DOHH2 (cell line): ENCODE measurements around the gene SPRR1A.

ENCODE experiments used
- CTCF ChIP-seq: fragments of 200-600 bp; sonication (generic); IDR thresholded peaks from one replicate; pipeline ENCODE4 v1.5.1; 2014; ENCODE audit warnings: antibody characterized with exemption, mild to moderate bottlenecking, low read depth, low read length; ENCODE audit not compliant: poor library complexity, severe bottlenecking
- EZH2phosphoT487 ChIP-seq: fragments of 200-600 bp; sonication (generic); IDR thresholded peaks from 2 replicates; pipeline ENCODE4 v1.6.1; 2017; ENCODE audit warnings: borderline replicate concordance, mild to moderate bottlenecking, antibody characterized with exemption, low read length, moderate library complexity, mixed read lengths

- TF ChIP-seq CTCF (no peak), EZH2phosphoT487 (no peak)
Measured at GRCh38 chr1:152959273-152959672, 24.6 kb upstream of the SPRR1A start.
